ENCODE measurements around the gene STUB1.

The STUB1 gene

GRCh38 chr16:679814-680624 lies at the start of gene STUB1:
TSS of gene STUB1 (plus strand) at chr16:680410. CDS start at chr16:680526, 116 bp downstream.
- Mint-ChIP-seq H3K27me3 (peaks cover 10 to 21% of the 10 kb centered on the region in 2 donors), H3K9me3 (no peaks in the 10 kb centered on the region), H3K27ac (peak within 1 kb of the TSS; percentile 94), H3K4me1 (peaks cover 33 to 55% of the 10 kb centered on the region in 2 donors), H3K36me3 (peaks cover 21 to 36% of the 10 kb centered on the region in 2 donors), H3K4me3 (peak within 1 kb of the TSS; percentile 89 to 91)
- peak; percentile 53 to 64 for ATAC-seq (replicated peaks)
- DNase-seq, result peak; percentile 83

DNA sequence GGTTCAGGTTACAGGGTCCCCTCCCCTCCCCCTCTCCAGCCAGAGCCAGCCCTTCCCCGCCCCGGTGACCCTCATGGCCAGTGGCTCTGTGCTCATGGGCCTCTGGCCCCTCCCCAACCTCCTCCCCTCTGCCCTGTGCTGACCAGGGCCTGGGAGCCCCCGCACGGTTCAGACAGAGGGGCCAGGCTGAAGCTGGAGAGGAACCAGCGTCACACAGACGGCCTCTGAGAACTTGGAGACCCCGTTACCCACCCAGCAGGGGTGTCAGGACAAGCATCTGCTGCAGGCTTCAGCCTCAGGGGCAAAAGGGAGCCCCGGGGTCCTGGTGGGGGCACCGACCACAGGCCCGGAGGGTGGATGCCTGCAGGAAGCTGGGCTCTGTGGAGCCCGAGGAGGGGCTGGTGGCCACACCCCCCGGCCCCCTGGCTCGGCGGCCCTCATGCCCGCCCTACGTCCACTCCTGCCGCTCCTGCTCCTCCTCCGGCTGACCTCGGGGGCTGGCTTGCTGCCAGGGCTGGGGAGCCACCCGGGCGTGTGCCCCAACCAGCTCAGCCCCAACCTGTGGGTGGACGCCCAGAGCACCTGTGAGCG lies 49.3 kb upstream of the STUB1 start, which contains the start of gene WFIKKN1:
Gene WFIKKN1 (plus strand): TSS at position 171 of the 591 bp plus-strand sequence. CDS start 269 bp downstream, at position 440.
- no peaks in the 10 kb centered on the region for H3K27me3 Mint-ChIP-seq
- peaks cover 11 to 15% of the 10 kb centered on the region in 2 donors for H3K36me3 Mint-ChIP-seq
- peaks cover 6 to 10% of the 10 kb centered on the region in 2 donors for H3K4me1 Mint-ChIP-seq
- no peaks in the 10 kb centered on the region for H3K9me3 Mint-ChIP-seq
- ATAC-seq (replicated peaks), result no peak
- H3K27ac Mint-ChIP-seq, result peak within 1 kb of the TSS; percentile 67
- DNase-seq, result no peak
- peak within 1 kb of the TSS in 1 of 2 donors; percentile 28 for H3K4me3 Mint-ChIP-seq

DNA sequence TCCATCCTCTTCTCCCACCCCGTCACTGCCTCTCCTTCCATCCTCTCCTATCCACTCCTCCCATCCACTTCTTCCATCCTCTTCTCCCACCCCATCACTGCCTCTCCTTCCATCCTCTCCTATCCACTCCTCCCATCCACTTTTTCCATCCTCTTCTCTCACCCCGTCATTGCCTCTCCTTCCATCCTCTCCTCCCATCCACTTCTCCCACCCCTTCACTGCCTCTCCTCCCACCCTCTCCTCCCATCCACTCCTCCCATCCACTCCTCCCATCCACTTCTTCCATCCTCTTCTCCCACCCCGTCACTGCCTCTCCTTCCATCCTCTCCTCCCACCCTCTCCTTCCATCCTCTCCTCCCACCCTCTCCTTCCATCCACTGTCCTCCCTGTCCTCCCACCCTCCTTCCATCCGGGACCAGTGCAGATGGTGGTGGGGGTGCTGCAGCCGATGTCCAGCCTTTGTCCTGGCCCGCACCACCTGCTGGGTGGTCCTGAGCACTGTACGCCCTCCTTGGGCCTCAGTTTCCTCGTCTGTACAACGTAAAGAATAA lies 48.3 kb upstream of the STUB1 start:
- DNase-seq (no peak), ATAC-seq (replicated peaks) (no peak)
- peaks cover 13 to 18% of the 10 kb centered on the region in 2 donors for H3K4me1 Mint-ChIP-seq
- H3K27ac Mint-ChIP-seq, result peak overlapping the region; percentile 57
- peaks cover 0 to 2% of the 10 kb centered on the region in 2 donors for H3K9me3 Mint-ChIP-seq
- H3K36me3 Mint-ChIP-seq, result peaks cover 13% of the 10 kb centered on the region in 2 donors
- H3K4me3 Mint-ChIP-seq, result peak overlapping the region in 1 of 2 donors; percentile 28
- peaks cover 5% of the 10 kb centered on the region in 2 donors for H3K27me3 Mint-ChIP-seq

- DNase-seq (no peak), ATAC-seq (replicated peaks) (no peak)
- H3K4me3 Mint-ChIP-seq, result no peak overlapping the region
- H3K36me3 Mint-ChIP-seq, result peaks cover 7 to 13% of the 10 kb centered on the region in 2 donors
- H3K4me1 Mint-ChIP-seq, result peaks cover 15 to 18% of the 10 kb centered on the region in 2 donors
- peaks cover 0 to 2% of the 10 kb centered on the region in 2 donors for H3K9me3 Mint-ChIP-seq
- H3K27me3 Mint-ChIP-seq, result peaks cover 5 to 6% of the 10 kb centered on the region in 2 donors
- no peak overlapping the region for H3K27ac Mint-ChIP-seq
Observed at GRCh38 chr16:632486-633335, 47.5 kb upstream of the STUB1 start.

- Mint-ChIP-seq H3K9me3 (peaks cover 0 to 2% of the 10 kb centered on the region in 2 donors), H3K4me1 (peaks cover 15 to 18% of the 10 kb centered on the region in 2 donors), H3K27ac (no peak overlapping the region), H3K4me3 (no peak overlapping the region), H3K27me3 (peaks cover 5 to 6% of the 10 kb centered on the region in 2 donors), H3K36me3 (peaks cover 6 to 13% of the 10 kb centered on the region in 2 donors)
- no peak for ATAC-seq (replicated peaks)
- DNase-seq, result no peak
Observed at GRCh38 chr16:633336-634050, 46.7 kb upstream of the STUB1 start.

GRCh38 chr16:634051-634670 lies 46.0 kb upstream of the STUB1 start:
- DNase-seq, result no peak
- peaks cover 18 to 23% of the 10 kb centered on the region in 2 donors for H3K4me1 Mint-ChIP-seq
- H3K36me3 Mint-ChIP-seq, result peaks cover 6 to 7% of the 10 kb centered on the region in 2 donors
- no peak overlapping the region for H3K27ac Mint-ChIP-seq
- peaks cover 0 to 2% of the 10 kb centered on the region in 2 donors for H3K9me3 Mint-ChIP-seq
- peaks cover 5 to 6% of the 10 kb centered on the region in 2 donors for H3K27me3 Mint-ChIP-seq
- no peak for ATAC-seq (replicated peaks)
- peak overlapping the region; percentile 53 to 61 for H3K4me3 Mint-ChIP-seq

GRCh38 chr16:634996-635395 lies 45.2 kb upstream of the STUB1 start:
- H3K27me3 Mint-ChIP-seq, result peaks cover 5 to 6% of the 10 kb centered on the region in 2 donors
- H3K36me3 Mint-ChIP-seq, result peaks cover 6 to 7% of the 10 kb centered on the region in 2 donors
- ATAC-seq (replicated peaks) (no peak), DNase-seq (no peak)
- peak overlapping the region; percentile 78 to 80 for H3K4me3 Mint-ChIP-seq
- peaks cover 0 to 2% of the 10 kb centered on the region in 2 donors for H3K9me3 Mint-ChIP-seq
- H3K27ac Mint-ChIP-seq, result peak overlapping the region; percentile 62
- peaks cover 18 to 24% of the 10 kb centered on the region in 2 donors for H3K4me1 Mint-ChIP-seq

DNA sequence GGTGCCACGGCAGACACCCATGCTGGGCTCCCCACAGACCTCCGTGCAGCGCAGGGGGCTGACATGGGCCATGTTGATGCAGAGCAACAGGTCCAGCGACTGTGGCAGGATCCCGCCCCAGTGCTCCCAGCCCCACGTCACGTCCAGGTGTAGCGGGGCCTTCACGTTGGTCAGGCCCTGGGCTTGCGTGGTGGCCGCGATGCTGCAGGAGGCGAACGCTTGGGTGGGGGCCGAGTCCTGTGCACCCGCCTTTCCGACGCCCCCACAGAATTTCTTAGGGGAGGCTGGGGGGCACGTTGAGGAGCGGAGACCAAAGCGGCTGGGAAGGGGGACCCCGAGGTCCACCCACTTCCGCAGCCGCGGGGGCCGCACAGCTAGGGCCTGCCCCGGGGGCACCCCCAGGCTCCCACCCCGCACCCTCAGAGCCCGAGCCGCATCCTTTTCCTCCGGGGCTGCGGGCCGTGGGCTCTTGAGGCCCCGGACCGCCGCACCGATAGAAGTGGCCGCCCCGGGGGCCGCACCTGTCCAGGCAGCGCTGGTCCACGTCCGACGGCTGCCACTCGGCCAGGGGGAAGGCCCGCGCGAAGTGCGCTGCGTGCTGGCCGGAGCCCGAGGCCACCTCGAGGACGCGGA lies 44.5 kb upstream of the STUB1 start:
- peak; percentile 3 to 4 for ATAC-seq (replicated peaks)
- no peak overlapping the region for H3K27ac Mint-ChIP-seq

GRCh38 chr16:636206-637080 lies 43.8 kb upstream of the STUB1 start, which contains the start of gene METTL26:
TSS of gene METTL26 (minus strand) at chr16:636305. CDS start at chr16:636290, 15 bp downstream.
- ATAC-seq (replicated peaks) (peak; percentile 91 to 92), DNase-seq (peak; percentile 88)
- peaks cover 20 to 29% of the 10 kb centered on the region in 2 donors for H3K4me1 Mint-ChIP-seq
- H3K27ac Mint-ChIP-seq, result peak within 1 kb of the TSS; percentile 100
- H3K36me3 Mint-ChIP-seq, result peaks cover 6 to 7% of the 10 kb centered on the region in 2 donors
- H3K9me3 Mint-ChIP-seq, result peaks cover 0 to 2% of the 10 kb centered on the region in 2 donors
- peaks cover 5 to 6% of the 10 kb centered on the region in 2 donors for H3K27me3 Mint-ChIP-seq
- peak within 1 kb of the TSS; percentile 93 to 94 for H3K4me3 Mint-ChIP-seq

More for the DNA sequence above, 44.5 kb upstream of the STUB1 start:
- Mint-ChIP-seq H3K36me3 (peaks cover 6 to 7% of the 10 kb centered on the region in 2 donors), H3K9me3 (peaks cover 0 to 2% of the 10 kb centered on the region in 2 donors), H3K4me3 (peak overlapping the region; percentile 93 to 94), H3K27me3 (peaks cover 5 to 6% of the 10 kb centered on the region in 2 donors), H3K4me1 (peaks cover 20 to 29% of the 10 kb centered on the region in 2 donors)
- DNase-seq, result no peak

DNA sequence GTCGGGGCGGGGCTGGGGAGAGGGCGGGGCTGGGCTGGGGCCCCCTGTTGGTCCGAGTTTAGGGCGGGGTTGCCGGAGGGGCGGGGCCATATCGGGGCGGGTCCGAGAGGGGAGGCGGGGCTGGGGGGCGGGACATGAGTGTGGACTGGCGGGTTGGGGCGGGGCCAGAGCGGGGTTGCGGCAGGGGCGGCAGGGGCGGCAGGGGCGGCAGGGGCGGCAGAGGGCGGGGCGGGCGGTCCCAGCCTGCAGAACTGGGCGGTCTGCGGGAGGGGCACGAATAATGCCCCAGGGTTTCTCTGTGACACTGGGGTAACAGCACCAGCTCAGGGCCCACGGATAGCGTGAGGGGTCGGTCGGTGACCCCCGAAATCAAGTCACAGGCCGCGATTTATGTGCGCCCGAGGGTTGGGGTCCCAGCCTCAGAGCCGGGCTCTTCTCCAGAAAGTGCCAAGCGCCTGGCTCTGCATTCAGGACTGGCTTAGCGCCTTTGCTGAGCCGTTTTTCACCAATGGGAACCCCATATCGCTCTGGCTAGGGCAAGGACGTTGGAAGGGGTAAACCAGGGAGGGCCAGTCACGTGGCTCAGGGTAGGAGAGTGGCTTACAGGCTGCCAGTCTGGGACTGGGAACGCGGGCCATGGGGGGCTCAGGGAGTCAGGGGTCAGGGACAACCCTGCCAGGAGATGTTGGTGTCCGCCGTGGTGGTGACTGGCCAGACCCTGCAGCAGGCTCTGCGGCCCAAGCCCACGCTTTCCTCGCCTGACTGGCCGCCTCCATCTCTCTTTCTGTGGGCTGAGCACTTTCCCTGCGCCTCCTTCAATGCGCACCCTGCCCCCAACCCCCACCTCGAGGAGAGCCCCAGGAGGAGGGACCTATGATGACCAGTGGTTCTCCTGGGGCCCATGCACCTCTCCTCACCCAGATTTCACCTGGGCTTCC lies 42.9 kb upstream of the STUB1 start:
- ATAC-seq (replicated peaks), result peak in 1 of 2 donors; percentile 64
- Mint-ChIP-seq H3K9me3 (peaks cover 0 to 2% of the 10 kb centered on the region in 2 donors), H3K36me3 (peaks cover 4 to 7% of the 10 kb centered on the region in 2 donors), H3K27me3 (peaks cover 5 to 6% of the 10 kb centered on the region in 2 donors), H3K27ac (peak overlapping the region; percentile 100), H3K4me3 (peak overlapping the region; percentile 93 to 94), H3K4me1 (peaks cover 18 to 30% of the 10 kb centered on the region in 2 donors)
- no peak for DNase-seq
